K562 (cell line): ENCODE results near the gene PPIL6. TPM values are rescaled to one million over a fixed set of nuclear protein-coding genes. Genes with fewer than 3 reads are reported as not detected.

Experiments used
- ATAC-seq: fragments of 200-7000 bp; cut with Tn5 transposase; 3 replicates; pipeline ENCODE4 v1.9.1; 2020; ENCODE audit warnings: moderate library complexity
- BruUV-seq: library from RNA; stranded (reverse); fragments of 400-500 nt; replicated peaks from 2 replicates; lab custom pipeline; 2021; lab: Mats Ljungman, UMichigan
- CTCF ChIA-PET: fragments of 300-600 bp; formaldehyde crosslinking; extraction: SDS; loops from one replicate; lab custom pipeline; 2021; ENCODE audit warnings: low intra/inter-chr PET ratio; lab: Yijun Ruan, JAX
- POLR2A ChIA-PET: fragments of 300-600, 350-650 bp; sonication (Branson Sonifier 250); formaldehyde crosslinking; extraction: SDS; loops from one replicate; lab custom pipeline; 2021; ENCODE audit warnings: antibody characterized with exemption, inconsistent platforms; lab: Yijun Ruan, JAX
- DNase-seq, 4 experiments: peaks; one replicate each; pipeline versions ENCODE4 v3.0.0 to v3.0.0-alpha.2; 2011 to 2018; ENCODE audit warnings: low spot score in 3 of 4, mixed read lengths in 3 of 4; ENCODE audit errors: extremely low read depth in 1 of 4
- FAIRE-seq: peaks from 2 replicates; lab custom pipeline; 2011; peaks lifted over from hg19 to GRCh38; lab: Jason Lieb, UNC
- H2AFZ ChIP-seq: 2 replicates; pipeline ENCODE4 v1.6.0; 2011; ENCODE audit warnings: low read depth, low read length, control low read depth, inconsistent platforms
- H3K27ac ChIP-seq: fragments of 200-600 bp; 3 replicates; pipeline ENCODE4 v1.8.0; 2011; ENCODE audit warnings: low read depth, mild to moderate bottlenecking, control low read depth, inconsistent platforms, low read length, moderate library complexity, mixed read lengths; ENCODE audit errors: extremely low read depth
- H3K27me3 ChIP-seq, 2 experiments: fragments of 300-600 bp in 1 of 2; 2 replicates in 1 of 2; 3 replicates in 1 of 2; pipeline versions ENCODE4 v1.6.0 to v1.8.0; 2011; ENCODE audit warnings: inconsistent platforms in 2 of 2, low read length in 2 of 2, mild to moderate bottlenecking in 1 of 2, mixed read lengths in 1 of 2, moderate library complexity in 1 of 2; ENCODE audit not compliant: control insufficient read depth in 2 of 2, insufficient read depth in 2 of 2
- H3K36me3 ChIP-seq: fragments of 300-600 bp; 3 replicates; pipeline ENCODE4 v1.8.0; 2011; ENCODE audit warnings: mild to moderate bottlenecking, low read length, inconsistent platforms; ENCODE audit not compliant: control insufficient read depth, insufficient read depth
- H3K4me1 ChIP-seq, 2 experiments: fragments of 200-600 bp in 1 of 2; replicated peaks in 1 of 2; 2 replicates in 1 of 2; 3 replicates in 1 of 2; pipeline versions ENCODE4 v1.5.1 to v1.8.0; 2011; ENCODE audit warnings: inconsistent platforms in 2 of 2, low read length in 2 of 2, mild to moderate bottlenecking in 1 of 2, mixed read lengths in 1 of 2, moderate library complexity in 1 of 2; ENCODE audit not compliant: control insufficient read depth in 2 of 2, insufficient read depth in 2 of 2
- H3K4me2 ChIP-seq: 2 replicates; pipeline ENCODE4 v1.6.1; 2011; ENCODE audit warnings: low read length, control low read depth, inconsistent platforms, mixed read lengths; ENCODE audit not compliant: insufficient read depth
- H3K4me3 ChIP-seq: fragments of 200-600 bp; sonication (generic), shearing (Covaris generic); 2 replicates; pipeline ENCODE4 v1.5.1; 2016; ENCODE audit warnings: control low read depth, inconsistent platforms
- H3K79me2 ChIP-seq: fragments of 200-600 bp; 3 replicates; pipeline ENCODE4 v1.8.0; 2011; ENCODE audit warnings: low read length, inconsistent platforms; ENCODE audit not compliant: control insufficient read depth, insufficient read depth
- H3K9ac ChIP-seq, 2 experiments: 2 replicates each; pipeline versions ENCODE4 v1.6.0 to v1.6.1; 2011; ENCODE audit warnings: low read depth in 2 of 2, low read length in 2 of 2, control low read depth in 1 of 2, inconsistent platforms in 1 of 2, mild to moderate bottlenecking in 1 of 2, mixed read lengths in 1 of 2; ENCODE audit not compliant: insufficient read depth in 1 of 2
- H3K9me1 ChIP-seq: one replicate; pipeline ENCODE4 v1.6.0; 2011; ENCODE audit warnings: inconsistent platforms, mild to moderate bottlenecking, low read length, moderate library complexity; ENCODE audit not compliant: control insufficient read depth, insufficient read depth
- H3K9me3 ChIP-seq: replicated peaks from 2 replicates; pipeline ENCODE4 v1.5.1; 2011; ENCODE audit warnings: low read depth, low read length, inconsistent platforms; ENCODE audit not compliant: control insufficient read depth, insufficient read depth
- H4K20me1 ChIP-seq: replicated peaks from 2 replicates; pipeline ENCODE4 v1.6.1; 2011; ENCODE audit warnings: low read length, inconsistent platforms, mixed read lengths; ENCODE audit not compliant: control insufficient read depth, insufficient read depth
- BRF2 ChIP-seq: IDR thresholded peaks from 3 replicates; pipeline ENCODE4 v1.6.1; 2011; ENCODE audit warnings: borderline replicate concordance, mild to moderate bottlenecking; ENCODE audit not compliant: insufficient read length, insufficient read depth
- CTBP1 ChIP-seq: fragments of 450-650 bp; IDR thresholded peaks from 2 replicates; pipeline ENCODE4 v1.6.1; 2016; ENCODE audit warnings: borderline replicate concordance
- HOMEZ ChIP-seq: fragments of 250-450 bp; sonication (Bioruptor Pico); IDR thresholded peaks from 2 replicates; pipeline ENCODE4 v1.4.0; 2020; ENCODE audit warnings: mild to moderate bottlenecking, moderate library complexity
- KLF1 ChIP-seq: fragments of 450-650 bp; IDR thresholded peaks from 2 replicates; pipeline ENCODE4 v1.6.1; 2016; ENCODE audit warnings: missing genetic modification characterization, missing compliant biosample characterization
- LARP7 ChIP-seq: fragments of 450-650 bp; IDR thresholded peaks from 2 replicates; pipeline ENCODE4 v1.6.1; 2016
- MECOM ChIP-seq: fragments of 250-450 bp; sonication (Bioruptor Pico); IDR thresholded peaks from 2 replicates; pipeline ENCODE4 v1.8.0; 2022; ENCODE audit warnings: inconsistent platforms
- NCOA4 ChIP-seq: fragments of 450-650 bp; IDR thresholded peaks from 2 replicates; pipeline ENCODE4 v1.6.1; 2018; ENCODE audit warnings: mild to moderate bottlenecking; ENCODE audit not compliant: partially characterized antibody
- PCBP2 ChIP-seq: fragments of 200-400 bp; formaldehyde crosslinking; IDR thresholded peaks from 2 replicates; pipeline ENCODE4 v1.6.1; 2018; ENCODE audit warnings: low read length, low read depth, mild to moderate bottlenecking, moderate library complexity; ENCODE audit not compliant: poor library complexity, severe bottlenecking
- SRSF7 ChIP-seq: fragments of 200-400 bp; formaldehyde crosslinking; optimal IDR thresholded peaks from 2 replicates; pipeline ENCODE3; 2017; ENCODE audit warnings: mild to moderate bottlenecking, low read depth, low read length
- ZNF134 ChIP-seq: fragments of 250-450 bp; sonication (Bioruptor Pico); conservative IDR thresholded peaks from 2 replicates; pipeline ENCODE4 v1.4.0; 2020
- ZNF165 ChIP-seq: fragments of 250-450 bp; sonication (Bioruptor Pico); IDR thresholded peaks from 2 replicates; pipeline ENCODE4 v1.4.0; 2020; ENCODE audit warnings: borderline replicate concordance
- WGBS: fragments of 100-300 bp; shearing (Covaris generic); methylation state at CpG from one replicate; pipeline ENCODE4 v1.1.6; 2016; ENCODE audit warnings: low coverage, mixed read lengths; ENCODE audit not compliant: insufficient coverage; ENCODE audit errors: missing lambda C conversion rate; 5-methylcytosine and 5-hydroxymethylcytosine counted together
- in situ Hi-C: fragments of 300-500 bp; cut with MboI; formaldehyde crosslinking; loops from 4 replicates; pipeline ENCODE4 v1.15.0; 2018; ENCODE audit warnings: inconsistent platforms, mixed read lengths
- intact Hi-C: fragments of 100-400 bp; cut with micrococcal nuclease; formaldehyde crosslinking; loops from 2 replicates; pipeline ENCODE4 v1.14.2; 2022
- polyA plus RNA-seq, 8 experiments: library from polyadenylated mRNA; depleted of rRNA in 4 of 8; stranded (reverse) in 5 of 8; unstranded in 3 of 8; fragments of >200 nt; fragmentation: Nextera tagmentation in 2 of 8; fragmentation: Illumina TruSeq in 1 of 8; extraction: Ambion mirVana in 2 of 8; extraction: Trizol in 1 of 8; gene quantifications; 2 replicates each; pipeline versions ENCODE4 v1.2.1 to v1.2.3, GENCODE V29; 2011 to 2014; ENCODE audit warnings: inconsistent platforms in 1 of 8, missing spikeins in 1 of 8
- total RNA-seq, 7 experiments: library from RNA; depleted of rRNA in 6 of 7; stranded (reverse); fragments of >200 nt in 6 of 7; fragmentation: Illumina TruSeq in 2 of 7; extraction: Trizol in 2 of 7; gene quantifications; 2 replicates each; pipeline versions ENCODE4 v1.2.1 to v1.2.3, GENCODE V29; 2011 to 2021; ENCODE audit warnings: low replicate concordance in 1 of 7
- TF ChIP-seq, protein P1 (sequence below): sonication (generic); formaldehyde crosslinking; IDR thresholded peaks from 2 replicates; pipeline ENCODE4 v1.8.0; 2022; ENCODE audit warnings: mild to moderate bottlenecking, missing genetic modification reagents
- TF ChIP-seq, protein P2 (sequence below): fragments of 450-650 bp; formaldehyde crosslinking; IDR thresholded peaks from 2 replicates; pipeline ENCODE4 v1.4.0; 2020; ENCODE audit warnings: mild to moderate bottlenecking, moderate library complexity

Gene PPIL6
- total and polyA plus RNA-seq, 9 of the 15 experiments (the other 6 are each of a cell fraction or from before 2014, with no cell fraction given) = 0.03 to 0.98 (median 0.41) TPM; not detected in 1

GRCh38 chr6:109359248-109359647 lies 81.2 kb downstream of the PPIL6 start:
- CTCF ChIA-PET = no interaction called here
- 96% methylated on average over 2 of the region's 2 CpGs for WGBS
- no peak for ATAC-seq
- Histone ChIP-seq H3K4me3 (no peak overlapping the region), H4K20me1 (no peaks in the 10 kb centered on the region)
- no peak for TF ChIP-seq CTBP1
- TF ChIP-seq, protein P1, sequence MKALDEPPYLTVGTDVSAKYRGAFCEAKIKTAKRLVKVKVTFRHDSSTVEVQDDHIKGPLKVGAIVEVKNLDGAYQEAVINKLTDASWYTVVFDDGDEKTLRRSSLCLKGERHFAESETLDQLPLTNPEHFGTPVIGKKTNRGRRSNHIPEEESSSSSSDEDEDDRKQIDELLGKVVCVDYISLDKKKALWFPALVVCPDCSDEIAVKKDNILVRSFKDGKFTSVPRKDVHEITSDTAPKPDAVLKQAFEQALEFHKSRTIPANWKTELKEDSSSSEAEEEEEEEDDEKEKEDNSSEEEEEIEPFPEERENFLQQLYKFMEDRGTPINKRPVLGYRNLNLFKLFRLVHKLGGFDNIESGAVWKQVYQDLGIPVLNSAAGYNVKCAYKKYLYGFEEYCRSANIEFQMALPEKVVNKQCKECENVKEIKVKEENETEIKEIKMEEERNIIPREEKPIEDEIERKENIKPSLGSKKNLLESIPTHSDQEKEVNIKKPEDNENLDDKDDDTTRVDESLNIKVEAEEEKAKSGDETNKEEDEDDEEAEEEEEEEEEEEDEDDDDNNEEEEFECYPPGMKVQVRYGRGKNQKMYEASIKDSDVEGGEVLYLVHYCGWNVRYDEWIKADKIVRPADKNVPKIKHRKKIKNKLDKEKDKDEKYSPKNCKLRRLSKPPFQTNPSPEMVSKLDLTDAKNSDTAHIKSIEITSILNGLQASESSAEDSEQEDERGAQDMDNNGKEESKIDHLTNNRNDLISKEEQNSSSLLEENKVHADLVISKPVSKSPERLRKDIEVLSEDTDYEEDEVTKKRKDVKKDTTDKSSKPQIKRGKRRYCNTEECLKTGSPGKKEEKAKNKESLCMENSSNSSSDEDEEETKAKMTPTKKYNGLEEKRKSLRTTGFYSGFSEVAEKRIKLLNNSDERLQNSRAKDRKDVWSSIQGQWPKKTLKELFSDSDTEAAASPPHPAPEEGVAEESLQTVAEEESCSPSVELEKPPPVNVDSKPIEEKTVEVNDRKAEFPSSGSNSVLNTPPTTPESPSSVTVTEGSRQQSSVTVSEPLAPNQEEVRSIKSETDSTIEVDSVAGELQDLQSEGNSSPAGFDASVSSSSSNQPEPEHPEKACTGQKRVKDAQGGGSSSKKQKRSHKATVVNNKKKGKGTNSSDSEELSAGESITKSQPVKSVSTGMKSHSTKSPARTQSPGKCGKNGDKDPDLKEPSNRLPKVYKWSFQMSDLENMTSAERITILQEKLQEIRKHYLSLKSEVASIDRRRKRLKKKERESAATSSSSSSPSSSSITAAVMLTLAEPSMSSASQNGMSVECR (CRISPR knock-in tag) = no peak
- TF ChIP-seq HOMEZ (CRISPR knock-in tag) = no peak
- no peak for TF ChIP-seq ZNF165 (CRISPR knock-in tag)
- TF ChIP-seq, protein P2, sequence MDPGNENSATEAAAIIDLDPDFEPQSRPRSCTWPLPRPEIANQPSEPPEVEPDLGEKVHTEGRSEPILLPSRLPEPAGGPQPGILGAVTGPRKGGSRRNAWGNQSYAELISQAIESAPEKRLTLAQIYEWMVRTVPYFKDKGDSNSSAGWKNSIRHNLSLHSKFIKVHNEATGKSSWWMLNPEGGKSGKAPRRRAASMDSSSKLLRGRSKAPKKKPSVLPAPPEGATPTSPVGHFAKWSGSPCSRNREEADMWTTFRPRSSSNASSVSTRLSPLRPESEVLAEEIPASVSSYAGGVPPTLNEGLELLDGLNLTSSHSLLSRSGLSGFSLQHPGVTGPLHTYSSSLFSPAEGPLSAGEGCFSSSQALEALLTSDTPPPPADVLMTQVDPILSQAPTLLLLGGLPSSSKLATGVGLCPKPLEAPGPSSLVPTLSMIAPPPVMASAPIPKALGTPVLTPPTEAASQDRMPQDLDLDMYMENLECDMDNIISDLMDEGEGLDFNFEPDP (CRISPR knock-in tag) = no peak
- no peak for TF ChIP-seq SRSF7
- no peak for TF ChIP-seq KLF1 (tag)
- TF ChIP-seq MECOM (CRISPR knock-in tag) = no peak
- TF ChIP-seq NCOA4 = no peak
- no peak for TF ChIP-seq BRF2
- TF ChIP-seq ZNF134 (CRISPR knock-in tag) = no peak
- no peak for TF ChIP-seq LARP7
- TF ChIP-seq PCBP2 = no peak
- TF ChIP-seq, all 486 proteins: peak for 0
- peaks cover 13% of the 10 kb centered on the region for H3K9me3 ChIP-seq
- in situ Hi-C loops = no loop called here
- no peak overlapping the region for H3K27ac ChIP-seq
- POLR2A ChIA-PET = interaction anchor here (0.5 to 4.1 kb wide), 6 partner anchors 9 to 334 kb away, joined by 3 to 32 read pairs (median 3); partner anchors contain the start of genes CD164 and CEP57L1
- no peak overlapping the region for H3K4me2 ChIP-seq
- H3K36me3 ChIP-seq = peaks cover 77% of the 10 kb centered on the region; the same call in 2 of the 3 replicates
- no TSS peak for BruUV-seq
- no peak overlapping the region for H2AFZ ChIP-seq
- H3K79me2 ChIP-seq = peaks cover 4% of the 10 kb centered on the region; the same call in 2 of the 3 replicates
- no peak overlapping the region for H3K9ac ChIP-seq
- H3K4me1 ChIP-seq = no peaks in the 10 kb centered on the region
- intact Hi-C loops = no loop called here
- no peaks in the 10 kb centered on the region for H3K27me3 ChIP-seq
- DNase-seq (no peak), FAIRE-seq (no peak)
- no peaks in the 10 kb centered on the region for H3K9me1 ChIP-seq
